AG09319 (cell line): ENCODE results near the gene TMEM117.

Source experiments
- DNase-seq: peaks from one replicate; pipeline ENCODE4 v3.0.0-alpha.2; 2010; ENCODE audit warnings: low read depth; ENCODE audit errors: extremely low read depth
- TF ChIP-seq, protein P1 (sequence below): IDR thresholded peaks from 2 replicates; pipeline ENCODE4 v1.5.1; 2011; ENCODE audit warnings: low read depth, mild to moderate bottlenecking, inconsistent platforms, low read length, moderate library complexity

The TMEM117 gene

GRCh38 chr12:44314007-44314500 lies 478.2 kb downstream of the TMEM117 start:
- TF ChIP-seq, protein P1, sequence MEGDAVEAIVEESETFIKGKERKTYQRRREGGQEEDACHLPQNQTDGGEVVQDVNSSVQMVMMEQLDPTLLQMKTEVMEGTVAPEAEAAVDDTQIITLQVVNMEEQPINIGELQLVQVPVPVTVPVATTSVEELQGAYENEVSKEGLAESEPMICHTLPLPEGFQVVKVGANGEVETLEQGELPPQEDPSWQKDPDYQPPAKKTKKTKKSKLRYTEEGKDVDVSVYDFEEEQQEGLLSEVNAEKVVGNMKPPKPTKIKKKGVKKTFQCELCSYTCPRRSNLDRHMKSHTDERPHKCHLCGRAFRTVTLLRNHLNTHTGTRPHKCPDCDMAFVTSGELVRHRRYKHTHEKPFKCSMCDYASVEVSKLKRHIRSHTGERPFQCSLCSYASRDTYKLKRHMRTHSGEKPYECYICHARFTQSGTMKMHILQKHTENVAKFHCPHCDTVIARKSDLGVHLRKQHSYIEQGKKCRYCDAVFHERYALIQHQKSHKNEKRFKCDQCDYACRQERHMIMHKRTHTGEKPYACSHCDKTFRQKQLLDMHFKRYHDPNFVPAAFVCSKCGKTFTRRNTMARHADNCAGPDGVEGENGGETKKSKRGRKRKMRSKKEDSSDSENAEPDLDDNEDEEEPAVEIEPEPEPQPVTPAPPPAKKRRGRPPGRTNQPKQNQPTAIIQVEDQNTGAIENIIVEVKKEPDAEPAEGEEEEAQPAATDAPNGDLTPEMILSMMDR = no peak
- DNase-seq = no peak

DNA sequence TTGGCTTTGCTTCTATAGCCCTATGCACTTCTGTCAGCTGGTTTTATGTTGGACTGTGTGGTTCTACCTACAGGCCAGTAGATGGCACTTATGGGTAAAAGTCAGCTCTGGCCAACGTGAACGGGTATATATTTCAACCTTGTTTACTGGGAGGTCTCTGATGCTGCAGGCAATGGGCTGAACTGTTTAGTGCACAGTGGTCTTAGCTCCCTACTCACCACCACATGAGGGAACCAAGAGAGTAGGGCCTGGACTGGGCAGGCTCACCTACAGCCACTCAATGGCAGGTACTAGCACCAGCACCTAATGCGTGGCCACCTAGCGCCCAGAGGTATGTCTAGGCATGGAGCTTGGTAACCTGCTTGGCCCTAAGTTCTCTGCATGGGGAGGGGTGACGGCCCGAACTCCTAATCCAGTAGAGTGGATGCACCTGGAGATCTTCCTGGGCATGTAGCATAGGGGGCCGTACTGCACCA lies 481.8 kb downstream of the TMEM117 start:
- DNase-seq = no peak
- TF ChIP-seq, protein P1 = peak; percentile 39

DNA sequence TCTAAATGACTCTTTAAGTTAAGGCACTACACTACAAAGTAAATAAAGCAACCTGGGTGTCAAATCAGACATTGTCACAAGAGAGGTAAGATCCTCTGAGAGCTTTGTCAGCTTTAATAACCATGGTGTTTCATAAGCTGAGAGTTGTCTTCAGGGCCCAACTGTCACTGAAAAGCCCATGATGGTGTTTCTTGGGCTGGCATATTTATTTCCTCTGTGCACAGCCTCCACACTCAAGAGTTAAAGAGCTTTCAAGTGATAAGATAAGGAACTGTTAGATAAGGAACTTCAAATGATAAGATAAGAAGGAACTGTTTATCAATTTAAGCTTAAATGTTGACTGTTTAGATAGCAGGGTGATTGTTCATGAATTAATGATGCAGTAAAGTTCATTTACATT lies 495.4 kb downstream of the TMEM117 start:
- TF ChIP-seq, protein P1 = no peak
- no peak for DNase-seq

DNA sequence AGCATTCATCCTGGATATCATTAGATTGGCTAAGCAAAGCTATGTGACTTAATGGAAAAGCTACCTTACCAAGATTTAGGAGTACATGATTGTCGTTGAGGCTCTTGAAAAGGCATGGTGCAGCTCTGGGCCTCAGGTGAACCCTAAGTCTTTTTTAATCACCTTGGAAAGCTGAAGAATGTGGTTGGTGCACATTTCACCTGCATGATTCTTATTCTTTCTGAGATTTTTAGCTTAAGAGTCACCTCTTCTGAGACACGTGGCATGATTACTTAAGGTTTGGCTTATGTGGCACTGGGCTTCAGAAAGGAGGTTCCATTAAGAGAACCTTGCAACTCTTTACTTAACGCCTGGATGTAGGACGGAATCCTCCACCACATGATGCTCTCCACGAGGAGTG lies 498.5 kb downstream of the TMEM117 start:
- TF ChIP-seq, protein P1 = no peak
- DNase-seq = no peak

DNA sequence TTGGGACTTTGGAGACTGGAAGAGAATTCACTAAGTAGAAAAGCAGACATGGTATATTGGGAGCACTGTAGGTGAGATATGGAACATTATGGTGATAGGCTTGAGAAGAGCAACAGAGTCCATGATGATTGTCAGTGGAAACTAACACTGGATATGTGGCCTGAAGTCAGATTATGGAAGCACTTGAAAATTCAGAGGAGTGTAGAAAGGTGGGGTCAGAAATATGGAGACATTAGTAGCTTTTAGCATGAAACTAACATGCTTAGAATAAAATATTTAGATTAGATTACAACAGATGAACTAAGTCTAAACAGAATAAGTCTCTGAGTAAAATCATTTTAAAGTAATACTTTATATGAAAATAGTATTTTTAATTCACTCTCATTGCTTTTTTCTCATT lies 499.1 kb downstream of the TMEM117 start:
- TF ChIP-seq, protein P1 = no peak
- no peak for DNase-seq

- TF ChIP-seq, protein P1 = no peak
- DNase-seq = no peak
These were observed 500.7 kb downstream of the TMEM117 start for GRCh38 chr12:44336577-44336976.

DNA sequence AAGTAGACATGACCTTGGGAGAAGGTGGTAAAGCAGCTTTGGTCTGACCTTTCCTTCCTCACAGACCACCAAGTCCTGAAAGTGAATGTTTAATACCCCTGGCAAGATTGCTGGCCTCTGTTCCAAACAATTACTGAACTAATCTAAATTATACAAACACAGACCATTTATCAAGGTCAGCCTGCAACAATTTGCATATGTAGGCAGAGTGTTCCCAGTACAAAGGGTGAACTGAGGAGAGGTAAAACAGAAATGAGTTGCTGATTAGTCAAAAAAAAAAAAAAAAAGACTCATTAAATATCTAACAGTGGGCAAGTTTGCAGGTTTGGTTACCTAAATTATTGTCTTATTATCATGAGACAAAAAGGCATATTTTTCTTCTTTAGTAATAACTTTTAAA lies 506.5 kb downstream of the TMEM117 start:
- TF ChIP-seq, protein P1 = no peak
- no peak for DNase-seq
